Lung (tissue), 12 donors: Measurements from ENCODE around the gene GFI1B. TPM values are rescaled to one million over a fixed set of nuclear protein-coding genes. Genes with fewer than 3 reads are reported as not detected.
A peak's percentile ranks its signal among the peaks of the same experiment; 100 is the strongest.

Experiments used
- ATAC-seq: fragments of 200-7000 bp; cut with Tn5 transposase; one replicate; pipeline ENCODE4 v1.9.1; 2020; ENCODE audit warnings: moderate number of reproducible peaks; ENCODE audit not compliant: insufficient read depth, low FRiP score
- DNase-seq, 3 donors: peaks; one replicate each; pipeline ENCODE4 v3.0.0-alpha.2; 2013 to 2017
- H3K27ac ChIP-seq, 2 donors: one replicate each; pipeline ENCODE4 v1.5.1; 2013; ENCODE audit warnings: mild to moderate bottlenecking in 2 of 2, moderate library complexity in 2 of 2, control low read depth in 1 of 2, inconsistent platforms in 1 of 2, low read depth in 1 of 2, low read length in 1 of 2
- H3K27me3 ChIP-seq, 3 donors: one replicate each; pipeline ENCODE4 v1.5.1; 2013; ENCODE audit warnings: low read length in 2 of 3; ENCODE audit not compliant: control insufficient read depth in 3 of 3, insufficient read depth in 3 of 3
- H3K36me3 ChIP-seq, 4 donors: one replicate each; pipeline ENCODE4 v1.5.1; 2013; ENCODE audit warnings: low read length in 4 of 4, mild to moderate bottlenecking in 1 of 4, moderate library complexity in 1 of 4; ENCODE audit not compliant: control insufficient read depth in 4 of 4, insufficient read depth in 4 of 4
- H3K4me1 ChIP-seq, 5 donors: one replicate each; pipeline ENCODE4 v1.5.1; 2013; ENCODE audit warnings: low read length in 5 of 5, mild to moderate bottlenecking in 2 of 5, moderate library complexity in 1 of 5; ENCODE audit not compliant: control insufficient read depth in 5 of 5, insufficient read depth in 5 of 5
- H3K4me3 ChIP-seq: one replicate; pipeline ENCODE4 v1.5.1; 2013; ENCODE audit warnings: mild to moderate bottlenecking, control low read depth, moderate library complexity
- H3K9ac ChIP-seq, 2 donors: one replicate each; pipeline ENCODE4 v1.5.1; 2013; ENCODE audit warnings: low read length in 2 of 2, control low read depth in 1 of 2; ENCODE audit not compliant: insufficient read depth in 1 of 2
- H3K9me3 ChIP-seq, 4 donors: one replicate each; pipeline ENCODE4 v1.5.1; 2013; ENCODE audit warnings: low read length in 3 of 4, mild to moderate bottlenecking in 1 of 4, moderate library complexity in 1 of 4; ENCODE audit not compliant: control insufficient read depth in 4 of 4, insufficient read depth in 3 of 4
- WGBS, 2 donors: extraction: QIAGEN DNeasy Blood & Tissue Kit; methylation state at CpG; one replicate each; pipeline ENCODE4 v1.1.7; 2013; 5-methylcytosine and 5-hydroxymethylcytosine counted together
- polyA plus RNA-seq, 2 donors: library from polyadenylated mRNA; stranded (reverse); fragments of 200-250 nt; gene quantifications; one replicate each; pipeline ENCODE4 v1.2.1, GENCODE V29; 2013
- total RNA-seq, 2 donors: library from RNA; depleted of rRNA in 1 of 2; stranded (reverse); fragments of >200 nt in 1 of 2; gene quantifications; one replicate each; pipeline ENCODE4 v1.2.1, GENCODE V29; 2014 to 2021
- TF ChIP-seq, protein P1 (sequence below): IDR thresholded peaks from 2 replicates; pipeline ENCODE4 v1.5.1; 2012; ENCODE audit warnings: mild to moderate bottlenecking; ENCODE audit errors: control extremely low read depth, extremely low read depth
- donor health status: control.
- donor health status: control.
- donor health status: Bipolar disorder and iron deficiency.
- donor health status: healthy.
- donor health status: DM: yes; HTN: yes; CAD: no.

GFI1B gene
- total and polyA plus RNA-seq, 4 donors = 0.25 to 1.4 (median 0.76) TPM

DNA sequence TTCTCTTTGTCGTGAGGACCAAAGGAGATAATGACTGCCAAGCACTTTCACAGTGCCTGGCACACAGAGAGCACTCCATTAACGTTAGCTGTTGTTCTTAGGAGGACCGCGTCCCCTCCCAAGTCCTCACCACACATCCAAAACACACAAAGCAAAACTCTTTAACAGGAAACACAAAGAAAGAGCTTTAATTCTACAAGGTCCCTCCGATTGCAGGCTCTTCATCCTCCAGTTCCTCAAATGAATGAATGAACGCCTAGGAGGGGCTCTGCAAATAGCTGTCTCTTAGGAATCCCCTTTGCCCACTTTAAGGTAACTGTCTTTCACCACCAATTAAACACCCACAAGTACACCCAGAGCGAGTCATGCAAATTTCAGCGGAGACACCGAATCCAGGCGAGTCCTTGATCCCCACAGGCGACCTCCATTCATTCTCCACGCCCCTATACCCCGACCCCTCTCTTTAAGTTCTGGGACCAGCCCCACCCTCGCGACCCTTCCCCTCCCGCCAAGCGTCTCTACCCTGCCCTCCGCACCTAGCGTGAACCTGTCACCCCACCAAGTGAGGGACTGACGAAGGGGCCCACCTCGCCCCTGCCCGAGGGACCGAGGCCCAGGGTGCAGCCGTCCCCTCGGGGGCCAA is 34.7 kb upstream of the GFI1B start:
- Histone ChIP-seq H3K27me3 (no peaks in the 10 kb centered on the region), H3K27ac (peak overlapping the region; percentile 90 to 95), H3K36me3 (peaks cover 0 to 3% (median 0%) of the 10 kb centered on the region in 4 donors), H3K4me3 (peak overlapping the region; percentile 82), H3K9ac (peak overlapping the region; percentile 75 to 79), H3K9me3 (no peaks in the 10 kb centered on the region), H3K4me1 (peaks cover 0 to 30% (median 11%) of the 10 kb centered on the region in 5 donors)
- TF ChIP-seq, protein P1, sequence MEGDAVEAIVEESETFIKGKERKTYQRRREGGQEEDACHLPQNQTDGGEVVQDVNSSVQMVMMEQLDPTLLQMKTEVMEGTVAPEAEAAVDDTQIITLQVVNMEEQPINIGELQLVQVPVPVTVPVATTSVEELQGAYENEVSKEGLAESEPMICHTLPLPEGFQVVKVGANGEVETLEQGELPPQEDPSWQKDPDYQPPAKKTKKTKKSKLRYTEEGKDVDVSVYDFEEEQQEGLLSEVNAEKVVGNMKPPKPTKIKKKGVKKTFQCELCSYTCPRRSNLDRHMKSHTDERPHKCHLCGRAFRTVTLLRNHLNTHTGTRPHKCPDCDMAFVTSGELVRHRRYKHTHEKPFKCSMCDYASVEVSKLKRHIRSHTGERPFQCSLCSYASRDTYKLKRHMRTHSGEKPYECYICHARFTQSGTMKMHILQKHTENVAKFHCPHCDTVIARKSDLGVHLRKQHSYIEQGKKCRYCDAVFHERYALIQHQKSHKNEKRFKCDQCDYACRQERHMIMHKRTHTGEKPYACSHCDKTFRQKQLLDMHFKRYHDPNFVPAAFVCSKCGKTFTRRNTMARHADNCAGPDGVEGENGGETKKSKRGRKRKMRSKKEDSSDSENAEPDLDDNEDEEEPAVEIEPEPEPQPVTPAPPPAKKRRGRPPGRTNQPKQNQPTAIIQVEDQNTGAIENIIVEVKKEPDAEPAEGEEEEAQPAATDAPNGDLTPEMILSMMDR = no peak
- 1 to 2% methylated on average over 23 to 25 of the region's 25 CpGs for WGBS, 2 donors
- DNase-seq (no peak), ATAC-seq (no peak)

- peak; percentile 97 to 99 (median 98) for DNase-seq
- Histone ChIP-seq H3K4me1 (peaks cover 0 to 30% (median 8%) of the 10 kb centered on the region in 5 donors), H3K9ac (peak within 1 kb of the TSS; percentile 75 to 79), H3K27me3 (no peaks in the 10 kb centered on the region), H3K36me3 (peaks cover 0 to 3% (median 0%) of the 10 kb centered on the region in 4 donors), H3K9me3 (no peaks in the 10 kb centered on the region), H3K27ac (peak within 1 kb of the TSS; percentile 93 to 96), H3K4me3 (peak within 1 kb of the TSS; percentile 82)
- peak; percentile 93 for ATAC-seq
- WGBS, 2 donors = 1% methylated on average over 46 to 72 of the region's 72 CpGs
- TF ChIP-seq, protein P1 = no peak
Measured at GRCh38 chr9:132944294-132945185, 34.0 kb upstream of the GFI1B start, which contains the start of gene TSC1. TSS of gene TSC1 (minus strand) at chr9:132944616. CDS start at chr9:132928872, 15,744 bp downstream.

- 63 to 64% methylated on average over 23 of the region's 23 CpGs for WGBS, 2 donors
- DNase-seq (no peak), ATAC-seq (no peak)
- peak overlapping the region; percentile 15 to 57 for H3K9ac ChIP-seq
- no peaks in the 10 kb centered on the region for H3K9me3 ChIP-seq
- TF ChIP-seq, protein P1 = no peak
- H3K36me3 ChIP-seq = peaks cover 0 to 3% (median 0%) of the 10 kb centered on the region in 4 donors
- H3K4me3 ChIP-seq = peak overlapping the region; percentile 60
- H3K27ac ChIP-seq = peak overlapping the region; percentile 93 to 96
- H3K4me1 ChIP-seq = peaks cover 0 to 30% (median 8%) of the 10 kb centered on the region in 5 donors
- H3K27me3 ChIP-seq = no peaks in the 10 kb centered on the region
Measured at GRCh38 chr9:132945186-132946130, 33.0 kb upstream of the GFI1B start.
